Caco-2 (cell line): Measurements from ENCODE around the gene LDLRAD4. TPM values are rescaled to one million over a fixed set of nuclear protein-coding genes. Genes with fewer than 3 reads are reported as not detected.

Experiments
- BruUV-seq: library from RNA; stranded (reverse); fragments of 400-500 nt; replicated peaks from 2 replicates; lab custom pipeline; 2021; lab: Mats Ljungman, UMichigan
- CTCF ChIA-PET: fragments of 300-600 bp; sonication (Branson Sonifier 250); formaldehyde crosslinking; loops from one replicate; lab custom pipeline; 2022; ENCODE audit warnings: antibody characterized with exemption; lab: Charles Lee
- POLR2A ChIA-PET: fragments of 300-600 bp; sonication (Branson Sonifier 250); formaldehyde crosslinking; loops from one replicate; lab custom pipeline; 2022; ENCODE audit warnings: antibody characterized with exemption; lab: Charles Lee
- DNase-seq, 2 experiments: peaks; one replicate each; pipeline versions ENCODE4 v3.0.0 to v3.0.0-alpha.2; 2020 to 2022
- H3K27me3 ChIP-seq: replicated peaks from 2 replicates; pipeline ENCODE4 v1.6.0; 2011; ENCODE audit warnings: low read length; ENCODE audit not compliant: control insufficient read depth, insufficient read depth
- H3K36me3 ChIP-seq: 2 replicates; pipeline ENCODE4 v1.5.1; 2011; ENCODE audit warnings: low read length; ENCODE audit not compliant: control insufficient read depth, insufficient read depth
- H3K4me1 ChIP-seq: fragments of 250-450 bp; sonication (Bioruptor Pico); 2 replicates; pipeline ENCODE4 v1.5.1; 2020; ENCODE audit warnings: mild to moderate bottlenecking
- H3K4me3 ChIP-seq: 2 replicates; pipeline ENCODE4 v1.5.1; 2011; ENCODE audit warnings: low read depth, mild to moderate bottlenecking, control low read depth, low read length
- H3K9me3 ChIP-seq: fragments of 250-450 bp; sonication (Bioruptor Pico); 2 replicates; pipeline ENCODE4 v1.5.1; 2020; ENCODE audit warnings: mild to moderate bottlenecking, moderate library complexity
- H3K27ac Mint-ChIP-seq: one replicate; pipeline ENCODE4 v1.8.0; 2022; ENCODE audit warnings: mixed read lengths; ENCODE audit not compliant: unreplicated experiment
- H3K27me3 Mint-ChIP-seq: one replicate; pipeline ENCODE4 v1.8.0; 2022; ENCODE audit warnings: mixed read lengths; ENCODE audit not compliant: insufficient read depth, unreplicated experiment
- H3K36me3 Mint-ChIP-seq: one replicate; pipeline ENCODE4 v1.8.0; 2022; ENCODE audit warnings: mild to moderate bottlenecking, mixed read lengths; ENCODE audit not compliant: insufficient read depth, unreplicated experiment
- H3K4me1 Mint-ChIP-seq: one replicate; pipeline ENCODE4 v1.8.0; 2022; ENCODE audit warnings: low read depth, mixed read lengths; ENCODE audit not compliant: unreplicated experiment
- H3K4me3 Mint-ChIP-seq: one replicate; pipeline ENCODE4 v1.8.0; 2022; ENCODE audit warnings: mild to moderate bottlenecking, moderate library complexity, mixed read lengths; ENCODE audit not compliant: unreplicated experiment
- H3K9me3 Mint-ChIP-seq: one replicate; pipeline ENCODE4 v1.8.0; 2022; ENCODE audit warnings: mixed read lengths; ENCODE audit not compliant: unreplicated experiment
- CTCF ChIP-seq, 2 experiments: fragments of 200-600 bp in 1 of 2; IDR thresholded peaks; 1 replicate in 1 of 2; 2 replicates in 1 of 2; pipeline versions ENCODE4 v1.5.1 to v1.8.0; 2011 to 2022; ENCODE audit warnings: antibody characterized with exemption in 1 of 2, control low read depth in 1 of 2, inconsistent platforms in 1 of 2, low read depth in 1 of 2, low read length in 1 of 2, mild to moderate bottlenecking in 1 of 2, moderate library complexity in 1 of 2; ENCODE audit not compliant: insufficient read depth in 1 of 2, severe bottlenecking in 1 of 2, unreplicated experiment in 1 of 2
- intact Hi-C: fragments of 100-400 bp; cut with micrococcal nuclease; formaldehyde crosslinking; loops from one replicate; pipeline ENCODE4 v1.10.0; 2022; ENCODE audit not compliant: unreplicated experiment
- total RNA-seq: library from RNA; stranded (reverse); gene quantifications from 2 replicates; pipeline ENCODE4 v1.2.3, GENCODE V29; 2022

LDLRAD4 gene
- total RNA-seq, 1 experiment from 2014 or later, result 1.2 TPM

GRCh38 chr18:13547347-13547746 lies 328.8 kb downstream of the LDLRAD4 start:
- intact Hi-C loops, result no loop called here
- H3K36me3 ChIP-seq, result no peaks in the 10 kb centered on the region
- no peaks in the 10 kb centered on the region for H3K9me3 Mint-ChIP-seq
- no peak overlapping the region for H3K4me3 ChIP-seq
- no peaks in the 10 kb centered on the region for H3K27me3 ChIP-seq
- ChIA-PET POLR2A (no interaction called here), CTCF (no interaction called here)
- H3K4me1 ChIP-seq, result peaks cover 3% of the 10 kb centered on the region; the same call in 1 of the 2 replicates
- peaks cover 11% of the 10 kb centered on the region for H3K27me3 Mint-ChIP-seq
- H3K27ac Mint-ChIP-seq, result no peak overlapping the region
- H3K9me3 ChIP-seq, result peaks cover 3% of the 10 kb centered on the region; the same call in 1 of the 2 replicates
- H3K4me1 Mint-ChIP-seq, result peaks cover 3% of the 10 kb centered on the region
- no peaks in the 10 kb centered on the region for H3K36me3 Mint-ChIP-seq
- no TSS peak for BruUV-seq
- TF ChIP-seq CTCF (IDR thresholded peaks at IDR 0.05; ENCODE audit: insufficient read depth in 1 of 2, low read depth in 1 of 2, low read length in 1 of 2, severe bottlenecking in 1 of 2, unreplicated experiment in 1 of 2), result no peak
- no peak overlapping the region for H3K4me3 Mint-ChIP-seq
- DNase-seq, result no peak

- no peak for DNase-seq
- H3K36me3 ChIP-seq, result no peaks in the 10 kb centered on the region
- no TSS peak for BruUV-seq
- no peak for TF ChIP-seq CTCF (IDR thresholded peaks at IDR 0.05; ENCODE audit: insufficient read depth in 1 of 2, low read depth in 1 of 2, low read length in 1 of 2, severe bottlenecking in 1 of 2, unreplicated experiment in 1 of 2)
- H3K36me3 Mint-ChIP-seq, result no peaks in the 10 kb centered on the region
- no peak overlapping the region for H3K4me3 ChIP-seq
- H3K9me3 ChIP-seq, result peaks cover 3% of the 10 kb centered on the region; the same call in 1 of the 2 replicates
- no peaks in the 10 kb centered on the region for H3K9me3 Mint-ChIP-seq
- CTCF ChIA-PET, result no interaction called here
- H3K27me3 Mint-ChIP-seq, result peaks cover 17% of the 10 kb centered on the region
- H3K4me3 Mint-ChIP-seq, result no peak overlapping the region
- POLR2A ChIA-PET, result no interaction called here
- H3K27me3 ChIP-seq, result no peaks in the 10 kb centered on the region
- no peaks in the 10 kb centered on the region for H3K4me1 ChIP-seq
- H3K4me1 Mint-ChIP-seq, result no peaks in the 10 kb centered on the region
- H3K27ac Mint-ChIP-seq, result no peak overlapping the region
- intact Hi-C loops, result no loop called here
Observed at GRCh38 chr18:13548106-13548819, 329.7 kb downstream of the LDLRAD4 start.

GRCh38 chr18:13548966-13549879 lies 330.7 kb downstream of the LDLRAD4 start:
- H3K27me3 Mint-ChIP-seq, result peaks cover 22% of the 10 kb centered on the region
- no peak for DNase-seq
- intact Hi-C loops, result no loop called here
- TF ChIP-seq CTCF (IDR thresholded peaks at IDR 0.05; ENCODE audit: insufficient read depth in 1 of 2, low read depth in 1 of 2, low read length in 1 of 2, severe bottlenecking in 1 of 2, unreplicated experiment in 1 of 2), result no peak
- no peak overlapping the region for H3K4me3 Mint-ChIP-seq
- no peaks in the 10 kb centered on the region for H3K36me3 Mint-ChIP-seq
- no peaks in the 10 kb centered on the region for H3K4me1 Mint-ChIP-seq
- ChIA-PET POLR2A (no interaction called here), CTCF (no interaction called here)
- no peak overlapping the region for H3K27ac Mint-ChIP-seq
- Histone ChIP-seq H3K9me3 (peaks cover 3% of the 10 kb centered on the region; the same call in 1 of the 2 replicates), H3K4me1 (no peaks in the 10 kb centered on the region), H3K36me3 (no peaks in the 10 kb centered on the region), H3K27me3 (no peaks in the 10 kb centered on the region), H3K4me3 (no peak overlapping the region)
- no peaks in the 10 kb centered on the region for H3K9me3 Mint-ChIP-seq
- no TSS peak for BruUV-seq
